Stimulated activated CD8-positive, alpha-beta memory T cell treated with anti-CD3 and anti-CD28 coated beads, Interleukin-12 subunit alpha, Interleukin-12 subunit beta, amount 100 ng/mL, for 1 hour (primary cell): Measurements from ENCODE around the gene C20orf202.
A peak's percentile ranks its signal among the peaks of the same experiment; 100 is the strongest.
"Not testable (repeated sequence)": the region's sequence is repeated elsewhere in the genome, so short reads cannot be mapped to it uniquely, and the experiment has no call there.

Experiments
- DNase-seq: peaks from one replicate; pipeline ENCODE4 v3.0.0-alpha.2; 2020; ENCODE audit warnings: low read depth

Gene C20orf202

DNA sequence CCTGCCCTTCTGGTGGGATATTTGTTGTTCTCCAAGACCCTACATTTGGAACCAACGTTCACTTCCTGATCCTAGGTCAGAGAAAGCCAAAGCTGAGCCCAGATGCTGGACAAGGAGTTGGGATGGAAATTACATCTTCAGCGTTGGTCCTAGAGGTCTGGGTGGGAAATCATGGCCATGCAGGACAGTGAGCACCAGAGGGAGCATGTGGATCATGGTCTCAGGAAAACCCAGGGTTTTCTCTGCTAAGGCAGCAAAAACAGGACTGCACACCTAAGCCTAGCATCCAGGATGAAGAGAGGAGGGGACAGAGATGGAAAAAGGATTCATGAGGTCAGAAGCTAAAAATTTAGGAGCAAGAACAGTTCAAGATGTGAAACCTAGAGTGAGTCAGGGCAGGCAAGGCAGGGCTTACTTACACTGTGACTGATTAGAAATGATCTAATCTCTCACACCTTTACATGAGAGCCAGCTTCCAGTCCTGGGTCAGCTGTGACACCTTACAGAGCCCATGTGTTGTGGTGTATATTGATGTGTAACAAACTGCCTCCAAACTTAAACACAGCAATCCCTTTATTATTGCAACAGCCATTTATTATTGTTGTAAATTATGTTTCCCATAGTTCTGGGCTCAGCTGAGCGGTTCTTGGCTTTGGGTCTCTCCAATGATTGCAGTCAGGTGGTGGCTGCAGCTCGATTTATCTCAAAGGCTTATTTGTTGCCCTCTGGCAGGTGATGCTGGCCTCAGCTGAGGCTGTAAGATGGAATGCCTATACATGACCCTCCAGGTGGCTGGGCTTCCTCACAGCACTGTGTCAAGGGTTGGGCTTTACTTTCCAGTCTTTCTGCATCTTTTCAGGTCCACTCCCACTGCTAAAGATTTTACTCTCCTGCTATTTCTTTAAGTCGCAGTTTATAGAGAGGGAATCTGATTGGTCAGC is 6.5 kb downstream of the C20orf202 start:
- no peak for DNase-seq

DNA sequence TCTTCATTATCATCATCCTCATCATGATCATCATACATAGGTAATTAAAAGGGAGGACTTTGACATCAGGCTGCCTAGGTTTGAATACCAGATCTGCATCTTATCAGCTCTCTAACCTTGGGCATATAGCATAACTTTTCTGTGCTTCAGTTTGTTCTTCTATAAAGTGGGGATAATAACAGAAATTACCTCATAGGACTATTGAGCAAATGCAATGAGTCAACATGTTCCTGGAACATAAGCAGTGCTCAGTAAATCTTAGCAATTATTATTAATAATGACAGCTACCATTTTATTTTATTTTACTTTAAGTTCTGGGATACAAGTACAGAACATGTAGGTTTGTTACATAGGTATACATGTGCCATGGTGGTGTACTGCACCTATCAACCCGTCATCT is 7.2 kb downstream of the C20orf202 start:
- DNase-seq, result no peak

DNA sequence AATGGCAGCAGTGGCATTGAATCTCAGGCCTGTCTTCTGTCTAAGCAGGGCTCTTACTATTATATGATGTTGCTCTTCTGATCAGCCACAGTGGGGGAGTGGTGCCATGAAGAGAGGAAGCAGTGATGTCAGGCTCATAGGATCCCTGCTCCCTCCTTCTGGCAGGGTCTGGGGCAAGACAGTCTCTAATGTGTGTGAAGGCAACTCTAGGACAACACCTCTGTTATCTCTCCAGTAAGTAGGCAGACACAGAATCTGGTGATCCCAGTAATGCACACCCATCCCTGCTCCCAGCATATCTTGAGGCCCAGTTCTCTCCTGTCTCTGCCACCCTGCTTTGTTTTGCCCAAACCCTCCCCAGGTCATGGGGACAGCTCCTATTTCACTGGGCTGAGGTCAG is 8.8 kb downstream of the C20orf202 start:
- DNase-seq, result no peak

DNA sequence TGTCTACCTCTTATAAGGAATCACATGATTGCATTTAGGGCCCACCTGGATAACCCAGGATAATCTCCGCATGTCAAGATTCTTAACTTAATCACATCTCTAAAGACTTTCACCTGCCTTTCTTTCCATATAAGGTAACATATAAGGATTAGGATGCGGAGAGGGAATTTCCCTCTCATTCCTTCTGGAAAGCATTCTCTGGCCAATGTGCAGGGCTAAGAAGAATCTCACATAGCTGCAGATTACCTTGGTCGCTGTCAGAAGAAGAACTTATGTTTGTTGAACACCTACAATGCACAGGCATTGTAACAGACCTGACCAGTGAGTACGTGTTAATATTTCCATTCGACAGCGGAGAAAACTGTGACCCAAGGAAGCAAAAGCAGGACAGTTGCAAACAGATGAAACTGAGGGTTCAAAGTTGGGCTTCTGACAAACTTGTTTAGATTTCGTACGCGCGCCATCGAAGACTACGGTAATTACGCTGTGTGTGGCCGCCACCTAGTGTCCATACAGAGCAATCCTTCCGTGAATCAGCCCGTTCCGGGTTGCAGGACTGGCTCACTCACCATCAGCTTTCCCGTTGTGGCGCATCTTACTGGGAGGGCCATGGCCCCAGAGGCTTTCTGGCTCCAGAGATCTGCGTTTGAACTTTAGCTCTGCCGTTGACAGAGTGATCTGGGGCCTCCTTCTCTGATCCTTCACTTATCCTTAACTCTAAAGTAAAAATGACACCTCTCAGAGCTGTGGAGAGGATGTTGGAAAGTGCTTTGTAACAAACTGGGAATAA is 9.5 kb downstream of the C20orf202 start:
- peak; percentile 57 for DNase-seq

DNA sequence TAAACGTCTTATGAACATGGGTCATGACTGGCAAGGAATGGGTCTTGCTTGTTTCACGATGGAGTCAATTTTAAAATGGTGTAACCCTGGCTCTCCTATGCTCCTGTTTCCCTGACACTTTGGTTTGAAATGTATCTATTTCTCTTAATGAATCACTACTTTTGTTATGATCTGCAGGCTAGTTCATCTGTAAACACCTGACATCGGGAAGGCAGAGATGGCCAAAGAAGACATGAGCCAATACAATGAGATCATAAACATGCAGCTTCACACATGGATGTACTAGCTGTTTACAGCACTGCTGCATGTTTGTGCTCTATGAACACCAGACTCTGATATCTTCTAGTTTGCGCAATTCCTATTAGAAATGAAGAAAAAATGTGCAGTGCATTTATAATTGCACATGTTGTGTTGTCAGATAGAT is 11.6 kb downstream of the C20orf202 start:
- no peak for DNase-seq

DNA sequence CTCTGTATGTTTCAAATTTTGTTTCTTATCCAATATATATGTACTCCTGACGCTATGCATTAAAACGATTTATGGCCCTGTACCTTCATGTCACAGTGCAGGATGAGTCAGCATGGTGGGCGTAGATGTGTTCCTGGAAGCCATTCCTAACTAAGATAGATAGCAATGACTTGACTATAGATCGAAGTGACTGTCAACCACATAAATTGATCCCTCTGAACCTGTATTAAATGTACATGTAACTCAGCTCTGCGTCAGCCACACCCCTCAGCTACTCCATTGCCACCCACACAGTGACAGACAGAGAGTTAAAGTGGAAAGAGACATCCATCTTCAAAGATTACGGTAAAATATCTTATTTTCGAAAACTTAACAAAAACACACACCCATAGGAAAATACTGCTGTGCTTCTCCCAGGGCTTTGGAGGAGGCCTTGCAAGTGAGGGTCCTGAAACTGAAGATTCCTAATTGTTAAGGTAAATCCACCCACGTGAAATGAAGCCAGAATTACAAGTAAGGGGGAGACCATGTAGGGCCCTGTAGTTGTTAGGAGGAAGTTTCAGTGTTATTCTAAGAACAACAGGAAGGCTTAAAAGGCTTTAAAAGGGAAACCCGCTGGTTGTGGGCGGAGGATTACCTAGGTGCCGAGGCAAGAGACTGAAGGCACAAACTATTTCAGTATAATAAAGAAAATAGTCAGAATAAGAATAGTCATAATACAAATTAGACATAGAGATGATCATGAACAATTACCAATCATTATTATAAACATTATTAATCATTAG is 12.3 kb downstream of the C20orf202 start:
- no peak for DNase-seq

DNA sequence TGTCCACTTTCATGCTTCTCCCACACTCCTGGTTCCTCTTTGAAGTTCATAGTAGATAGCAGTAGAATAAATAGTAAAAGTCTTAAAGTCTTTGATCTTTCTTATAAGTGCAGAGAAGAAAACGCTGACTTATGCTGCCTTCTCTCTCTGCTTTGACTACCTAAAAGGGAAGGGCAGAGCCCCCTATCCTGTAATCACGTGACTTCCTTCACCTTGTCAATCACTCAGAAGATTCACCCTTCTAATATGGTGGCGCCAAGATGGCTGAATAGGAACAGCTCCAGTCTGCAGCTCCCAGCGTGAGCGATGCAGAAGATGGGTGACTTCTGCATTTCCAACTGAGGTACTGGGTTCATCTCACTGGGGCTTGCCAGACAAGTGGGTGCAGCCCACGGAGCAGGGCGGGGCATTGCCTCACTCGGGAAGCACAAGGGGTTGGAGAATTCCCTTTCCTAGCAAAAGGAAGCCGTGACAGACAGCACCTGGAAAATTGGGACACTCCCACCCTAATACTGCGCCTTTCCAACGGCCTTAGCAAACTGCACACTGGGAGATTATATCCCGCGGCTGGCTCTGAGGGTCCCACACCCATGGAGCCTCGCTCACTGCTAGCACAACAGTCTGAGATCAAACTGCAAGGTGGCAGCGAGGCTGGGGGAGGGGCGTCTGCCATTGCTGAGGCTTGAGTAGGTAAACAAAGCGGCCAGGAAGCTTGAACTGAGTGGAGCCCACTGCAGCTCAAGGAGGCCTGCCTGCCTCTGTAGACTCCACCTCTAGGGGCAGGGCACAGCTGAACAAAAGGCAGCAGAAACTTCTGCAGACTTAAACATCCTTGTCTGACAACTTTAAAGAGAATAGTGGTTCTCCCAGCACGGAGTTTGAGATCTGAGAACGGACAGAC is 13.5 kb downstream of the C20orf202 start:
- not testable (repeated sequence) for DNase-seq

DNA sequence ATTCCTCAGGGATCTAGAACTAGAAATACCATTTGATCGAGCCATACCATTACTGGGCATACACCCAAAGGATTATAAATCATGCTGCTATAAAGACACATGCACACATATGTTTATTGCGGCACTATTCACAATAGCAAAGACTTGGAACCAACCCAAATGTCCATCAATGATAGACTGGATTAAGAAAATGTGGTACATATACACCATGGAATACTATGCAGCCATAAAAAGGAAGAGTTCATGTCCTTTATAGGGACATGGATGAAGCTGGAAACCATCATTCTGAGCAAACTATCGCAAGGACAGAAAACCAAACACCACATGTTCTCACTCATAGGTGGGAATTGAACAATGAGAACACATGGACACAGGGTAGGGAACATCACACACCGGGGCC is 19.5 kb downstream of the C20orf202 start:
- DNase-seq, result not testable (repeated sequence)

DNA sequence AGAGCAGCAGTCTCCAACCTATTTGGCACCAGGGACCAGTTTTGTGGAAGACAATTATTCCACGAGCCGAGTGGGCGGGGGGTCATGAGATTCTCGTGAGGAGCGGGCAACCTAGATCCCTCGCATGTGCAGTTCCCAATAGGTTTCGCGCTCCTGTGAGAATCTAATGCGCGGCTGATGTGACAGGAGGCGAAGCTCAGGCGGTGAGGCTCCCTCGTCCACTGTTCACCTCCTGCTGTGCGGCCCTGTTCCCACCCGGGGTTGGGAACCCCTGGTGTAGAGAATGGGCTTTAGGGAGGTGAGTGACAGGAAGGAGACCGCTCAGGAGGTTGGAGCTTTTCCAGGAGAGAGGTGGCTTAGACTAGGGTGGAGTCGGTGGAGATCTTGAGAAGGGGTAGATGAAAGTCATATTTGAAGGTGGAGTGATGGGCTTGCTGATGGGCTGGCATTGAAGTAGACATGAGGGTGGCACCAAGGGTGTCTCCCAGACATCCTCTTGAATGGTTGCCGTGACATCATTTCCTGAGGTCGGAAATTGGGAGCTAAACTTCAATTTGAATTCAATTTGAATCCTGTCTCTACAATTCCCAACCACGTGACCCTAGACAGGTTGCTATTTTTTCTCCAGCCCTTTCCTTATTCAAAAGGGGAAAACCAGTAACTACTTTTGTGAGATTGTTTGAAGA is 21.1 kb downstream of the C20orf202 start:
- DNase-seq, result no peak

DNA sequence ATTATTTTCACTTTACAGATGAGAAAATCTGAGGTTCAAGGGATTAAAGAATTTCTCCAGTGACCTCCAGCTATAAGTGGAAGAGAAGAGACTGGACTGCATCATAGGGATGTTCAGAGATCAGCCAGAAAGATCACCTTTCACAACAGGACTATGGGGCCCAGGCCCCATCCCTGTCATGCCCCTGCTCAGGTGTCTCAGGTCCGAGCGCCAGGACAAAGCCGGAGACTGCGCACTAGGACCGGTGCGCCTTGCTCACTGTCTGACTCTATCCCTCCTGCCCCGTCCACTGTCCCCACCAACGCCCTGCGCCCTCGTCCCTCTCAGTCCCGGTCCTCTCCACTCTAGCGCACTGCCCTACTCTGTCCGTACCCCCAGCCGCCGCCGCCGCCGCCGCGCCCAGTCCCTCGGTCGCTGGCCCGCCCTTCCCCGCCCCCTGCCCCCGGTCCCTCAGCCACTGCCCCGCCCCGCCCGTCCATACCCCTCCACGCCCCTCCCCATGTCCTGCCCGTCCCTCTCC is 22.1 kb downstream of the C20orf202 start:
- DNase-seq, result no peak

DNA sequence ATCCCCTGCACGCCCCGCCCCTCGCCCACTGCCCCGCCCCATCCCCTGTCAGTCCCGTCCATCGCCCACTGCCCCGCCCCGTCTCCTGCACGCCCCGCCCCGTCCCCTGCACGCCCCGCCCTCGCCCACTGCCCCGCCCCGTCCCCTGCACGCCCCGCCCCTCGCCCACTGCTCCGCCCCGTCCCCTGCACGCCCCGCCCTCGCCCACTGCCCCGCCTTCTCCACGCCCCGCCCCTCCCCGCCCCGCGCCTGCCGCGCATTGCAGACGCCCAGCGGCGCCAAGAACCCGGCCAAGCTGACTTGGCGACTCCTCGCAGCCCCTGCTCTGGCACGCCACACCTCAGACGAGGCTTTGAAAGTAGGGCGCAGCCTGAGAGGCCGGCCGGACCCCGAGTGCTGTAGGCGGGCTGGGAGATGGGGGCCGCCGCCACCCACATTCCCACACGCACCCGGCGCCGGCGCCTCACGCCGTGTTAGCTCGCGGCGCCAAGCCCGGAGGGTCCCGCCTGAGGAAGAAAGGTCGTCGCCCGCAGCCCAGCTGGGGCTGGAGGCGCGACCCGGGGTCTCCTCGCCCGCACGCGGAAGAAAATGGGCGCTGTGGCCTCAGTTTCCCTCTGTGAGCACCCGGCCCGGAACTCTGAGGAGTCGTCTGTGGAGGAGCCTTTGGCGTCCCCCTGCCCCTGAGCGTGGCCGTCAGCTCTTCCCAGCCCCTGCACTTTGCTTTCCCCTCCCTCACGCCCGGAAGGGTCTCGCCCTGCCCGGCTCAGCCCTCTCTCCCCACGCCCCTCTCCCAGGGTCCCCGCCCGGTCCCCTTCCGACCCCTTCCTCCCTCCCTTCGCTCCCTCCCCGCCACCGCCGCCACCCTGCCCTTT is 22.8 kb downstream of the C20orf202 start, which contains the start of gene RAD21L1:
TSS of gene RAD21L1 (plus strand) at position 262 of the 872 bp plus-strand sequence. CDS start 2,410 bp downstream, outside the sequence.
- DNase-seq, result peak; percentile 66

DNA sequence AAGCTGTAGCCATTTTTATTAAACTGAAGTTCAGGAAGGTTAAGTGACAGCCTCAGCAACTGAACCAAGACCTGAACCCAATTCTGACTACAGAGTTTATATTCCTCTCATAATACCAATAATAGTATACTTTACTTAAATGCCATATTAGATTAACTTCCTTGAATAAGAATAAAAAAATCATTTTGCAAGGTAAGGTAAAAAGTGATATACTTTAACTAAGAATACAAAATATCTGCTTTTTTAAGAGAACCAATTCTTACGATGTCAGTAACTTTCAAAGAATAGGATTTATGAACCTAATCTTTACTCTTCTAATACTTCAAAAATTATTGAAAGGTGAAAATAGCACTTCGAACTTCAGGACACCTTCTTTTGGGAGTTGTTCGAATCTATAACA is 26.3 kb downstream of the C20orf202 start:
- no peak for DNase-seq

DNA sequence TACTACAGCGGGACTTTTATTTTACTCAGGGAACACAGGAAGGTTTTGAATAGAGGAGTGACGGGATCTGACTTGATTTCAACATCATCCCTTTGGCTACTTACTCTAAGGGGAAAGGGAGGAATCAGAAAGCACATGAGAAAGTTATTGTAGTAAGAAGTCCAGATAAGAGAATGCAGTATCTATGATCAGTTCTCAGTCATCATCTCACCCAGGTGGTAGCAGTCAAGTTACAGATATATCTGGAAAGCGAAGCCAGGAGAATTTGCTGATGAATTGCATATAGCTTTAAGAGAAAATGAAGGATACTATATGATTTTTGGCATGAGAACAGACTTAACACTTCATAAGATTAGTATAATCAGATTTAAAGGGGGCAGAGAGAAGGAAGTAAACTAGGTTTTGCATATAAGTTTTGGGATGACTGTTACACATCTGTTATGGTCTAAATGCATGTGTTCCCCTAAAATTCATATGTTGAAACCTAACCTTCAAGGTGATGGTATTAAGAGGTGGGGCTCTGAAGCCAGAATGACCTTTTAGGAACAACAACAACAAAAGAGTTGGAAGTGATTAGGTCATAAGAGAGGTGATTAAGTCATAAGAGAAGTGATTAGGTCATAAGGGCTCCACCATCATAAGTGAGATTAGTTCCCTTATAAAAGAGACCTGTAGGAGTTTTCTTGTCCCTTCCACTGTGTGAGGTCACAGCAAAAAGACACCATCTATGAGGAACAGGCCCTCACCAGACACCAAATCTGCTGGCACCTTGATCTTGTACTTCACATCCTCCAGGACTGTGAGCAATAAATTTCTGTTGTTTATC is 29.2 kb downstream of the C20orf202 start:
- DNase-seq, result no peak

DNA sequence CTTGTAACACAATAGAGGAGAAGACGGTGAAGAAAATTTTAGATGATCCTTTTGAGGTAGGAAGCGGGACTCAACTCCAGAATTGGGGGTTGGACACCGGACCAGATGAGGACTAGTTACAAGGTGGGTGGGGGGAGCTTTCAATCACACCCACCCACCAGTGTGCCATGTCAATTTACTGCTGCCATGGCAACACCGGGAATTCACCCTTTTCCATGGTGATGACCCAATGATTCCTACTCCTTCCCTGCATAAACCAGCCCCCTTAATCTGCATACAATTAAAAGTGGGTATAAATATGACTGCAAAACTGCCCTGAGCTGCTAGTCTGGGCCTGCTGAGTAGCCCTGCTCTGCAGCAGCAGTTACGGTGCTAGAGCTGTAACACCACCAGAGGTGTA is 37.3 kb downstream of the C20orf202 start:
- no peak for DNase-seq

DNA sequence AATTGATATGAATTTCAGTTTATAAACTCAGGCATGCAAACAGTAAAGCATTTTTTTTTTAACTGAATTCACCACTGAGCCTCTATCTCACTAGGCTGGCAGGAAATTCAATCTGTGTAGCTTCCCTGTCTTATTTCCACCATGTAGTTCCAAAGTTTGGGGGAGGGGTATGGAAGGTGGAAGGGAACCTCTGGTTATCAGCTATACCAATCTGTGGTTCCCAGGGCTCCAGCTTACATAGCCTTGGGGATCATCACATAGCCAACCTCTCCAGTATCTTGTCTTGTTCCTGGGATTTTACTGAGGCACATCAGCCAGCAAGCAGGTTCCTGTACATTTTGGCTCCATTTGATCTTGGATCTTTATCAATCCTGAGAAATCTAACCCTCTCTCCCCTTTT is 38.2 kb downstream of the C20orf202 start:
- DNase-seq, result no peak

DNA sequence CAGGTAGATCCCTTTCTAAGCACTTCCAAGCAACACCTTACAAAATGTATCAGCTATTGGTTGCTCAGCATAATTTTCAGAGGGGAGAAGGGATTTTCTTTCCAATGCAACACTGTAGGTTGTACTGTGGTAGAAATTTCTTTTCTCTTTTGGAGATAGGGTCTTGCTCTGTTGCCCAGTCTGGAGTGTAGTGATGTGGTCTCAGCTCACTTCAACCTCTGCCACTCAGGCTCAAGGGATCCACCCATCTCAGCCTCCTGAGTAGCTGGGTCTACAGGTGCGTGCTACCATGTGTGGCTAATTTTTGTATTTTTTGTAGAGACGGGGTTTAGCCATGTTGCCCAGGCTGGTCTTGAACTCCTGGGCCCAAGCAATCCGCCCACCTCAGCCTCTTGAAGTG is 38.8 kb downstream of the C20orf202 start:
- DNase-seq, result no peak

DNA sequence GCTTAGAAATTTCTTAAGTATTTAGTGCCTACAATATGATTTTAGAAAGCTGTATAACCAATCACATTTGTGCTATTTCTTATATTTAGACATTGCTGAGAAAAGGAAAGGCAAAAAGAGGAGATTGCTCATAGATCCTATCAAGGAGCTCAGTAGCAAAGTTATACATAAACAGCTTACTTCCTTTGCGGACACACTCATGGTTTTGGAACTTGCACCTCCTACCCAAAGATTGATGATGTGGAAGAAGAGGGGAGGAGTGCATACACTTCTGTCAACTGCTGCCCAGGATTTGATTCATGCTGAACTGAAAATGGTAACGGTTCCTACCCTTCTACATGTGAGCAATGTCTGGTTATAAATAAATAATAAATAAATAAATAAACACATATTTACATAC is 39.3 kb downstream of the C20orf202 start:
- DNase-seq, result no peak

DNA sequence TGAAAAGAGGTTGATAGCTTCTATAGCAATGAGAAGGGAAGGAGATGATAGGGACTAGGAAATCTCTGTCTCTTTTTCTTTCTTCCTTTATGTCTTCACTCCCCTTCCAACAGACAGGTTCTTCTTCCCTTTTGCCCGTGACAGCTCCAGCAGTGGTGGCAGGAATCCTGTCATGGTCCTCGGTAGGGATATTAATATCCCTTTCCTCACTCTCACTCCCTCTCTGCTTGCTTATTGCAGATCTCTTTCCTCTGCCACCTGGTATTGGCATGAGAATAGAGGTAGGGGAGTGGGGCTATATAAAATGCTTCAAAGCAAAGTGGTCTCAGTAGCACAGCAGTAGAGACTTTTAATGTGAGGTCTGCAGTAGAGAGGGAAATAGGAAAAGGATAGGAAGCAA is 42.3 kb downstream of the C20orf202 start:
- no peak for DNase-seq
